Measurements from ENCODE around the gene RCBTB1.

DNA sequence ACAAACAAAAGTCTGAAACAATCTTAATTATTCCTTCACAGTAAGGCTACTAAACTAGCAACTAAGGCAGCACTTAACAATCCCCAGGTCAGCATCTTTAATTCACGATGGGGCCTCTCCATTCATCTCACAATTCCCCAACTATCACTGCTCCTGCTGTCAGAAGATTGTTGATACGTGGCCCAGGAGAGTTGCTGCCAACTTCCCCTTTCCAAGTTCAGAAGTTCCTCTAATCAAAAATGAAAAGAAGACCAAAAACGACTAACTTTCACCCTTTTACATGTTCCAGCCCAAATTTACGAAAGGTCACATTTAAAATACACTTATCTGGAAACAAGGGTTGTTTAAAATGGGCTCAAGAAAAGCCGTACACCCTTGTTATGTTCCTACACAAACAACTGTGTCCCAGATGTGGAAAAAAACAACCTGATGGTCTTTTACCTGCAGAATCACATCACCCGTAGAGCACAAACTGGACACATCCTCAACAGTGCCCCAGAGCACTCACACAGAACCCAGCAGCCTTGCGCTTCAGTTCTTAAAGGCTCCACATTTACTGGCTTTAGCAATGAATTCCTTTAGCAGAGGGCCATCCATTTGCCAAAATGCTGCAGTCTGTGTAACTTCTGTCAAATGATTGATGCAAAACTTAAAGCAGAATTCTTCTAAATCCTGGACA, 51.6 kb downstream of the RCBTB1 start:
- TF ChIP-seq, protein P1, sequence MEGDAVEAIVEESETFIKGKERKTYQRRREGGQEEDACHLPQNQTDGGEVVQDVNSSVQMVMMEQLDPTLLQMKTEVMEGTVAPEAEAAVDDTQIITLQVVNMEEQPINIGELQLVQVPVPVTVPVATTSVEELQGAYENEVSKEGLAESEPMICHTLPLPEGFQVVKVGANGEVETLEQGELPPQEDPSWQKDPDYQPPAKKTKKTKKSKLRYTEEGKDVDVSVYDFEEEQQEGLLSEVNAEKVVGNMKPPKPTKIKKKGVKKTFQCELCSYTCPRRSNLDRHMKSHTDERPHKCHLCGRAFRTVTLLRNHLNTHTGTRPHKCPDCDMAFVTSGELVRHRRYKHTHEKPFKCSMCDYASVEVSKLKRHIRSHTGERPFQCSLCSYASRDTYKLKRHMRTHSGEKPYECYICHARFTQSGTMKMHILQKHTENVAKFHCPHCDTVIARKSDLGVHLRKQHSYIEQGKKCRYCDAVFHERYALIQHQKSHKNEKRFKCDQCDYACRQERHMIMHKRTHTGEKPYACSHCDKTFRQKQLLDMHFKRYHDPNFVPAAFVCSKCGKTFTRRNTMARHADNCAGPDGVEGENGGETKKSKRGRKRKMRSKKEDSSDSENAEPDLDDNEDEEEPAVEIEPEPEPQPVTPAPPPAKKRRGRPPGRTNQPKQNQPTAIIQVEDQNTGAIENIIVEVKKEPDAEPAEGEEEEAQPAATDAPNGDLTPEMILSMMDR (IDR thresholded peaks at IDR 0.05; ENCODE audit: insufficient read depth, low read length, poor library complexity, severe bottlenecking), result no peak
- no peak for TF ChIP-seq EZH2phosphoT487 (conservative IDR thresholded peaks at IDR 0.05; ENCODE audit: low read length)
